SK-N-MC (cell line): ENCODE results near the gene SEC61B.
"Not testable (repeated sequence)": the region's sequence is repeated elsewhere in the genome, so short reads cannot be mapped to it uniquely, and the experiment has no call there.

Source experiments
- EZH2 ChIP-seq: fragments of 200-600 bp; sonication (generic); IDR thresholded peaks from one replicate; pipeline ENCODE4 v1.6.1; 2017; ENCODE audit warnings: antibody characterized with exemption
- POLR2AphosphoS5 ChIP-seq: IDR thresholded peaks from 2 replicates; pipeline ENCODE4 v1.6.1; 2012; ENCODE audit warnings: mild to moderate bottlenecking, low read depth, low read length, borderline replicate concordance

- TF ChIP-seq EZH2, POLR2AphosphoS5: not testable (repeated sequence)
These were observed 25.6 kb upstream of the SEC61B start for GRCh38 chr9:99196484-99196883.
